Stimulated activated memory B cell treated with anti-CD40 and anti-IgM and Interleukin-4, amounts not matched to agents 10 μg/mL and 1 μg/mL and 100 μg/mL, for 72 hours (primary cell): ENCODE data around the gene IL17RD.

Experiments
- ATAC-seq: fragments of 150-1000 bp; cut with Tn5 transposase; 2 replicates; pipeline ENCODE4 v1.10.0; 2021
- H3K27ac Mint-ChIP-seq: one replicate; pipeline ENCODE4 v1.8.0; 2022; ENCODE audit warnings: mild to moderate bottlenecking, mixed read lengths
- H3K27me3 Mint-ChIP-seq: one replicate; pipeline ENCODE4 v1.8.0; 2022; ENCODE audit warnings: mixed read lengths
- H3K36me3 Mint-ChIP-seq: one replicate; pipeline ENCODE4 v1.8.0; 2022; ENCODE audit warnings: mixed read lengths
- H3K4me1 Mint-ChIP-seq: one replicate; pipeline ENCODE4 v1.8.0; 2022; ENCODE audit warnings: mixed read lengths
- H3K4me3 Mint-ChIP-seq: one replicate; pipeline ENCODE4 v1.8.0; 2022; ENCODE audit warnings: mild to moderate bottlenecking, moderate library complexity, mixed read lengths
- H3K9me3 Mint-ChIP-seq: one replicate; pipeline ENCODE4 v1.8.0; 2022; ENCODE audit warnings: mixed read lengths

Gene IL17RD

GRCh38 chr3:57150113-57150581 is 15.0 kb downstream of the IL17RD start:
- Mint-ChIP-seq H3K27me3 (peaks cover 36% of the 10 kb centered on the region), H3K27ac (no peak overlapping the region), H3K36me3 (no peaks in the 10 kb centered on the region), H3K9me3 (no peaks in the 10 kb centered on the region), H3K4me1 (no peaks in the 10 kb centered on the region), H3K4me3 (no peak overlapping the region)
- no peak for ATAC-seq

DNA sequence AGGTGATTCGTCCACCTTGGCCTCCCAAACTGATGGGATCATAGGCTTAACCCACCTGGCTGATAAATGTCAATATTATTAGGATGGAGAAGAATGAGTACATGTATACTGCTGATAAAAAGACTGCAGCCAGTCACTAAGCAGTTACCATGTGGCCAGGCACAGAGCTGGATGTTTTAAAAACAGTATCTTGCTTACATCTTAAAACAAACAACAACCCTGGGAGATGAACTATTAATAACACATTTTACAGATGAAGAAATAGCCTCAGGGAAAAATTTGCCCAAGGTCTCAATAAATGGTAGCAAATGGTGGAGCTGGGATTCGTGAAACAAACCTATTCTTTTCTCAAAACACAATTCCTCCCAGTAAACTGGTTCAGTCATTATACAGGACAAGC is 18.1 kb downstream of the IL17RD start:
- H3K27me3 Mint-ChIP-seq: peaks cover 43% of the 10 kb centered on the region

DNA sequence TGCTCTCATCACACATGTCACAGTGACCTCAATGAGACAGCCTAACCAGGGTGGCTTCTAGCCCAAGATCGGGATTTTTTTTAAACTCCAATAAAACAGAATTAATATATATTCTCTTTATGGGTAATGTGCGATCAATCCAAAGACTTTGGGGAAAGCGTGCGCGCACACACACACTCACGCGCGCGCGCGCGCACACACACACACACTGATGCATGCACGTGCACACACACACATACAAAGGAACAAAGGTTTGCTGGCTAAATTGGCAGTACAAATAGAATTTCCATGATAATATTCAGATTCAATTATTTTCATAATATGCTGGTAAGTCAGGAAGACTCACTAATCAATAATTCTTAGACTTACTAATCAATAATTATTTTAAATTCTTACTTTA is 19.3 kb downstream of the IL17RD start:
- Mint-ChIP-seq H3K4me3 (no peak overlapping the region), H3K27ac (no peak overlapping the region), H3K9me3 (no peaks in the 10 kb centered on the region), H3K27me3 (peaks cover 41% of the 10 kb centered on the region), H3K4me1 (no peaks in the 10 kb centered on the region), H3K36me3 (no peaks in the 10 kb centered on the region)
- ATAC-seq: no peak

More for the DNA sequence above, 18.1 kb downstream of the IL17RD start:
- Mint-ChIP-seq H3K4me3 (no peak overlapping the region), H3K36me3 (no peaks in the 10 kb centered on the region), H3K4me1 (no peaks in the 10 kb centered on the region), H3K9me3 (no peaks in the 10 kb centered on the region), H3K27ac (no peak overlapping the region)
- no peak for ATAC-seq

GRCh38 chr3:57144952-57145351 is 20.2 kb downstream of the IL17RD start:
- no peak for ATAC-seq
- peaks cover 41% of the 10 kb centered on the region for H3K27me3 Mint-ChIP-seq
- no peaks in the 10 kb centered on the region for H3K4me1 Mint-ChIP-seq
- no peaks in the 10 kb centered on the region for H3K9me3 Mint-ChIP-seq
- H3K27ac Mint-ChIP-seq: no peak overlapping the region
- no peak overlapping the region for H3K4me3 Mint-ChIP-seq
- no peaks in the 10 kb centered on the region for H3K36me3 Mint-ChIP-seq

GRCh38 chr3:57143886-57144459 is 21.2 kb downstream of the IL17RD start:
- Mint-ChIP-seq H3K27ac (no peak overlapping the region), H3K27me3 (peaks cover 42% of the 10 kb centered on the region), H3K4me1 (no peaks in the 10 kb centered on the region)

GRCh38 chr3:57142411-57142723 is 22.8 kb downstream of the IL17RD start:
- no peak overlapping the region for H3K4me3 Mint-ChIP-seq

More at GRCh38 chr3:57143886-57144459, 21.2 kb downstream of the IL17RD start:
- no peak for ATAC-seq
- Mint-ChIP-seq H3K9me3 (no peaks in the 10 kb centered on the region), H3K36me3 (no peaks in the 10 kb centered on the region), H3K4me3 (no peak overlapping the region)

GRCh38 chr3:57141719-57142410 is 23.3 kb downstream of the IL17RD start:
- H3K4me1 Mint-ChIP-seq: no peaks in the 10 kb centered on the region
- ATAC-seq: no peak
- H3K36me3 Mint-ChIP-seq: no peaks in the 10 kb centered on the region
- no peak overlapping the region for H3K4me3 Mint-ChIP-seq
- H3K9me3 Mint-ChIP-seq: no peaks in the 10 kb centered on the region
- peaks cover 53% of the 10 kb centered on the region for H3K27me3 Mint-ChIP-seq
- H3K27ac Mint-ChIP-seq: no peak overlapping the region

More at GRCh38 chr3:57142411-57142723, 22.8 kb downstream of the IL17RD start:
- Mint-ChIP-seq H3K27me3 (peaks cover 48% of the 10 kb centered on the region), H3K27ac (no peak overlapping the region), H3K4me1 (no peaks in the 10 kb centered on the region), H3K9me3 (no peaks in the 10 kb centered on the region), H3K36me3 (no peaks in the 10 kb centered on the region)
- no peak for ATAC-seq

DNA sequence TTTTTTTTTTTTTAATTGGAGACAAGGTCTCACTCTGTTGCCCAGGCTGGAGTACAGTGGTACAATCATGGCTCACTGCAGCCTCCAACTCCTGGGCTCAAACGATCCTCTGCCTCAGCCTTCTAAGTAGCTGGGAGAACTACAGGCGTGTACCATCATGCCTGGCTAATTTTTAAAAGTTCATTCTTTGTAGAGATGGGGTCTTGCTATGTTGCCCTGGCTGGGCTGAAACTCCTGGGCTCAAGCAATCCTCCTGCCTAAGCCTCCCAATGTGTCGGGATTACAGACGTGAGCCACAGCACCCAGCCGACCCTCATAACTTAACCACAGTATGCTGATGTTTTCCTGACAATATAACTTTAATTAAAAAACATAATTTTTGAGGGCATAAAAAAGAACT is 24.3 kb downstream of the IL17RD start:
- no peaks in the 10 kb centered on the region for H3K9me3 Mint-ChIP-seq
- no peak overlapping the region for H3K4me3 Mint-ChIP-seq
- H3K27me3 Mint-ChIP-seq: peaks cover 63% of the 10 kb centered on the region
- H3K27ac Mint-ChIP-seq: no peak overlapping the region
- no peak for ATAC-seq
- H3K36me3 Mint-ChIP-seq: no peaks in the 10 kb centered on the region
- H3K4me1 Mint-ChIP-seq: no peaks in the 10 kb centered on the region

DNA sequence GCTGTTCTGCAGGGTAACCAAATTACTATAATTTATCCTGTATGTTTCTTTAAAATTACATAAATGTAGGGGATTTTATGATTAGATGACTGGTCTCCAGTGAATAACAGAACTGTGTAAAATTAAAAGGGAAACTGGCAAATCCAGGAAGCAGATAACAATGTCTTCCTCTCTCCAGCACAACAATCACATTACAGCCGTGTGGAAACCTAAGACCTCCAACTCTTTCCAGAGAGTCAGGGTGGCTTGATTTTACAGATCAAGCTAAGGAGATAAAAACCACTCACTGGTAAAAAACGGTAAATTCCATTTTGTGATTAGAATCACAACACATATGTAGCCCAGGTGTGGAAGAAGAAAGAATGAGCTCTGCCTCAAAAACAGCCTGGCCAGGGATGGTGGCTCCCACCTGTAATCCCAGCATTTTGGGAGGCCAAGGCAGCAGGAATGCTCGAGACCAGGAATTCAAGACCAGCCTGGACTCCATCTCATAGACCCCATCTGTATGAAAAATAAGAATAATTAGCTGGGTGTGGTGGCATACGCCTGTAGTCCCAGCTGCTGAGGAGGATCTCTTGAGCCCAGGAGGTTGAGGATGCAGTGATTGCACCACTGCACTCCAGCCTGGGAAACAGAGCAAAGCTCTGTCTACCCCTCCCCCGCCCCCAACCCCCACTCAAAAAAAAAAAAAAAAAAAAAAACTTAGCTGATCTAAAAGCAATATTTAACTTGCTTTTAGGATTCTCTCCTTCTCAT is 29.0 kb downstream of the IL17RD start:
- Mint-ChIP-seq H3K4me1 (no peaks in the 10 kb centered on the region), H3K27ac (no peak overlapping the region), H3K4me3 (no peak overlapping the region), H3K27me3 (peaks cover 69% of the 10 kb centered on the region), H3K9me3 (no peaks in the 10 kb centered on the region), H3K36me3 (no peaks in the 10 kb centered on the region)
- ATAC-seq: no peak

DNA sequence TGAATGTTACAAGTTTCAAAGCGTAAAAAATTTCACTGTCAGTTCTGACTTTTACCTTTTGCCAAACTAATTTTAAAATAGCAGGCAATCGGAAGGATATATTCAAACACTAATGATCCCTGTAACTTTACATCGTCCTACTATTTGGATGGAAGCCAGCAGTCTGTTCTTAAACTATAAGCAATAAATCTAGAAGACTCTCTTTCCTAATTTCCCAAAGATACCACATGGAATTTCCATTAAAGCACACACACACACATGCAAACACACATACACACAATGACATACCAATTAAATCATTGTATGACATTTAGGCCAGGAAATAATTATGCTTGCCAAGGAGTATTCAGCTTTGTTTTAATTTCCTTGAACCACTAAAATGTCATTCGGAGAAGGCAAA is 32.0 kb downstream of the IL17RD start:
- Mint-ChIP-seq H3K27me3 (peaks cover 75% of the 10 kb centered on the region), H3K4me3 (no peak overlapping the region), H3K4me1 (peaks cover 6% of the 10 kb centered on the region), H3K9me3 (no peaks in the 10 kb centered on the region), H3K27ac (no peak overlapping the region), H3K36me3 (no peaks in the 10 kb centered on the region)
- no peak for ATAC-seq

GRCh38 chr3:57132674-57133073 is 32.5 kb downstream of the IL17RD start:
- Mint-ChIP-seq H3K4me3 (no peak overlapping the region), H3K27ac (no peak overlapping the region), H3K4me1 (peaks cover 6% of the 10 kb centered on the region), H3K36me3 (no peaks in the 10 kb centered on the region), H3K9me3 (no peaks in the 10 kb centered on the region), H3K27me3 (peaks cover 71% of the 10 kb centered on the region)
- no peak for ATAC-seq

- no peaks in the 10 kb centered on the region for H3K9me3 Mint-ChIP-seq
- H3K27me3 Mint-ChIP-seq: peaks cover 56% of the 10 kb centered on the region
- peaks cover 6% of the 10 kb centered on the region for H3K4me1 Mint-ChIP-seq
- no peak for ATAC-seq
- H3K4me3 Mint-ChIP-seq: no peak overlapping the region
- no peak overlapping the region for H3K27ac Mint-ChIP-seq
- no peaks in the 10 kb centered on the region for H3K36me3 Mint-ChIP-seq
Measured at GRCh38 chr3:57131210-57131588, 34.0 kb downstream of the IL17RD start.

DNA sequence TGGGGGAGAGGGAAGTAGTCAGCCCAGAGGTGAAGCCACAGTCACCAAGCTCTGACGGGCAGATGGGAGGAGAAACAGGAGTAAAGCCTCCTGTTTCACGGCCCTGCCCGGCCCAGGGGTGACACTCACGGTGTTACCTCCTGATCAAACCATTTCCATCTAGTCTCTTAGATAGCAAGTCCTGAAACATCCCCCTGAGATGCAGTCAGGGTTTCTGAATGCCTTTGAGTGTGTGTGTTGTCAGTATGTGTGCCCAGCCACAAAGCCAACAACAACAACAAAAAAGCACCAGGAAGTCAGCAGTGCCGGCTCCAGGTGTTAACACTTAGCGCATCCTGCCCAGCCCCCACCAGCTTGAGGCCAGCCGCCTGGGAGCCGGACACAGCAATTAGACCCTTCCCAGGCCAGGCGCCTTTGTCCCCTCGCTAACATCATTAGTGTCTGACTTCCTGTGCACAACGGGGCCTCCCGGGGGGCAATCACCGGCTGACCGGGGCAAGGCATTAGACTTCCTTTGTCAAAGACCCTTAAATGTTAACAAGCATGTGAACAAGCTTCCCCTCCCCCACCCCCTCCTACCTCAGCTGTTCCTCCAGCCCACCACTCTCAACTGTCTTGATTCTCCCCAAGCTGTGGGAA is 34.5 kb downstream of the IL17RD start:
- H3K36me3 Mint-ChIP-seq: no peaks in the 10 kb centered on the region
- H3K4me1 Mint-ChIP-seq: peaks cover 6% of the 10 kb centered on the region
- H3K9me3 Mint-ChIP-seq: no peaks in the 10 kb centered on the region
- ATAC-seq: no peak
- H3K27me3 Mint-ChIP-seq: peaks cover 52% of the 10 kb centered on the region
- no peak overlapping the region for H3K4me3 Mint-ChIP-seq
- no peak overlapping the region for H3K27ac Mint-ChIP-seq

GRCh38 chr3:57128826-57129667 is 36.1 kb downstream of the IL17RD start:
- Mint-ChIP-seq H3K4me1 (peaks cover 6% of the 10 kb centered on the region), H3K36me3 (no peaks in the 10 kb centered on the region), H3K9me3 (no peaks in the 10 kb centered on the region), H3K4me3 (no peak overlapping the region), H3K27ac (no peak overlapping the region), H3K27me3 (peaks cover 40% of the 10 kb centered on the region)
- ATAC-seq: no peak
